GM12891 (cell line): Measurements from ENCODE around the gene STXBP6.

Experiments
- PAX5 ChIP-seq: IDR thresholded peaks from 2 replicates; pipeline ENCODE4 v1.6.1; 2011; ENCODE audit warnings: low read length, moderate library complexity, mild to moderate bottlenecking; ENCODE audit not compliant: insufficient read depth, severe bottlenecking
- POLR2A ChIP-seq: IDR thresholded peaks from 2 replicates; pipeline ENCODE4 v1.6.1; 2011; ENCODE audit warnings: low read depth, low read length, control low read depth
- POLR2AphosphoS5 ChIP-seq: IDR thresholded peaks from 2 replicates; pipeline ENCODE4 v1.6.1; 2011; ENCODE audit warnings: low read depth, low read length, control low read depth
- POU2F2 ChIP-seq: IDR thresholded peaks from 2 replicates; pipeline ENCODE4 v1.6.1; 2011; ENCODE audit warnings: low read depth, mild to moderate bottlenecking, control low read depth, low read length, moderate library complexity
- SPI1 ChIP-seq: IDR thresholded peaks from 2 replicates; pipeline ENCODE4 v1.6.1; 2011; ENCODE audit warnings: low read depth, low read length, control low read depth
- TAF1 ChIP-seq: IDR thresholded peaks from 2 replicates; pipeline ENCODE4 v1.6.1; 2011; ENCODE audit warnings: low read depth, low read length, control low read depth

GRCh38 chr14:25094171-25094907, 44.4 kb upstream of the STXBP6 start:
- TF ChIP-seq POLR2A (no peak), POLR2AphosphoS5 (no peak), SPI1 (no peak), PAX5 (no peak), POU2F2 (no peak), TAF1 (no peak)
